Upper lobe of left lung (tissue), 6 donors: ENCODE measurements around the gene ECHS1. TPM values are rescaled to one million over a fixed set of nuclear protein-coding genes. Genes with fewer than 3 reads are reported as not detected.

Experiments
- ATAC-seq, 2 donors: fragments of 200-7000 bp; cut with Tn5 transposase; one replicate each; pipeline ENCODE4 v1.9.1; 2022; ENCODE audit warnings: mild to moderate bottlenecking in 2 of 2, moderate library complexity in 2 of 2; ENCODE audit not compliant: low FRiP score in 2 of 2
- DNase-seq, 2 donors: peaks; one replicate each; pipeline ENCODE4 v3.0.0-alpha.2; 2019 to 2020
- H3K27ac ChIP-seq, 4 donors: fragments of 200-600 bp; sonication (generic); one replicate each; pipeline ENCODE4 v1.5.1; 2016 to 2019
- H3K27me3 ChIP-seq, 4 donors: fragments of 200-600 bp; sonication (generic); one replicate each; pipeline ENCODE4 v1.5.1; 2017 to 2019
- H3K36me3 ChIP-seq, 4 donors: fragments of 200-600 bp; sonication (generic); one replicate each; pipeline ENCODE4 v1.5.1; 2016 to 2019
- H3K4me1 ChIP-seq, 4 donors: fragments of 200-600 bp; sonication (generic); one replicate each; pipeline ENCODE4 v1.5.1; 2018 to 2019
- H3K4me3 ChIP-seq, 4 donors: fragments of 200-600 bp; sonication (generic); one replicate each; pipeline ENCODE4 v1.5.1; 2017 to 2019; ENCODE audit warnings: mild to moderate bottlenecking in 2 of 4, moderate library complexity in 1 of 4
- H3K9me3 ChIP-seq, 4 donors: fragments of 200-600 bp; sonication (generic); one replicate each; pipeline ENCODE4 v1.5.1; 2018 to 2019
- EP300 ChIP-seq, 4 donors: sonication (generic); formaldehyde crosslinking; IDR thresholded peaks; one replicate each; pipeline ENCODE4 v1.5.1; 2017; ENCODE audit warnings: antibody characterized with exemption in 4 of 4, control low read depth in 2 of 4
- POLR2A ChIP-seq, 4 donors: fragments of 450-650 bp; IDR thresholded peaks; one replicate each; pipeline ENCODE4 v1.5.1; 2016 to 2017; ENCODE audit warnings: antibody characterized with exemption in 4 of 4, mild to moderate bottlenecking in 2 of 4
- POLR2AphosphoS5 ChIP-seq, 2 donors: sonication (generic); formaldehyde crosslinking; IDR thresholded peaks; one replicate each; pipeline ENCODE4 v1.5.1; 2017; ENCODE audit warnings: antibody characterized with exemption in 2 of 2
- WGBS, 2 donors: methylation state at CpG; one replicate each; pipeline ENCODE4 v1.1.5; 2017 to 2018; 5-methylcytosine and 5-hydroxymethylcytosine counted together
- total RNA-seq, 6 donors: library from RNA; depleted of rRNA in 4 of 6; stranded (reverse); fragments of >200 nt in 4 of 6; gene quantifications; one replicate each; pipeline versions ENCODE4 v1.1.0 to v1.2.1, GENCODE V29; 2016 to 2021
- TF ChIP-seq, protein P1 (sequence below), 6 experiments: fragments of 450-650 bp in 4 of 6; fragments of 200-600 bp in 2 of 6; sonication (generic) in 2 of 6; IDR thresholded peaks; one replicate each; pipeline ENCODE4 v1.5.1; 2016 to 2019; ENCODE audit warnings: antibody characterized with exemption in 6 of 6
- donor health status: DM: no; HTN: no; CAD: no; lungs with moderate emphysema.
- donor health status: DM: no; HTN: yes; CAD: no; lungs with severe emphysema.

The ECHS1 gene
- total RNA-seq, 6 donors from 2014 or later: 32.5 to 69.6 (median 53.2) TPM

GRCh38 chr10:133391761-133392518 lies 18.8 kb upstream of the ECHS1 start:
- no peak for DNase-seq
- ATAC-seq: no peak
- 68 to 86% methylated on average over 4 to 12 of the region's 12 CpGs for WGBS, 2 donors
- no peaks in the 10 kb centered on the region for H3K27me3 ChIP-seq
- no peak for TF ChIP-seq EP300 (IDR thresholded peaks at IDR 0.05)
- TF ChIP-seq POLR2AphosphoS5 (IDR thresholded peaks at IDR 0.05): no peak
- TF ChIP-seq POLR2A (IDR thresholded peaks at IDR 0.05): no peak
- TF ChIP-seq, protein P1, sequence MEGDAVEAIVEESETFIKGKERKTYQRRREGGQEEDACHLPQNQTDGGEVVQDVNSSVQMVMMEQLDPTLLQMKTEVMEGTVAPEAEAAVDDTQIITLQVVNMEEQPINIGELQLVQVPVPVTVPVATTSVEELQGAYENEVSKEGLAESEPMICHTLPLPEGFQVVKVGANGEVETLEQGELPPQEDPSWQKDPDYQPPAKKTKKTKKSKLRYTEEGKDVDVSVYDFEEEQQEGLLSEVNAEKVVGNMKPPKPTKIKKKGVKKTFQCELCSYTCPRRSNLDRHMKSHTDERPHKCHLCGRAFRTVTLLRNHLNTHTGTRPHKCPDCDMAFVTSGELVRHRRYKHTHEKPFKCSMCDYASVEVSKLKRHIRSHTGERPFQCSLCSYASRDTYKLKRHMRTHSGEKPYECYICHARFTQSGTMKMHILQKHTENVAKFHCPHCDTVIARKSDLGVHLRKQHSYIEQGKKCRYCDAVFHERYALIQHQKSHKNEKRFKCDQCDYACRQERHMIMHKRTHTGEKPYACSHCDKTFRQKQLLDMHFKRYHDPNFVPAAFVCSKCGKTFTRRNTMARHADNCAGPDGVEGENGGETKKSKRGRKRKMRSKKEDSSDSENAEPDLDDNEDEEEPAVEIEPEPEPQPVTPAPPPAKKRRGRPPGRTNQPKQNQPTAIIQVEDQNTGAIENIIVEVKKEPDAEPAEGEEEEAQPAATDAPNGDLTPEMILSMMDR (IDR thresholded peaks at IDR 0.05): no peak
- H3K4me1 ChIP-seq: peaks cover 10 to 24% (median 13%) of the 10 kb centered on the region in 4 donors
- no peak overlapping the region for H3K27ac ChIP-seq
- H3K4me3 ChIP-seq: no peak overlapping the region
- H3K36me3 ChIP-seq: peaks cover 0 to 17% (median 5%) of the 10 kb centered on the region in 4 donors
- H3K9me3 ChIP-seq: no peaks in the 10 kb centered on the region

- WGBS, 2 donors: 95 to 96% methylated on average over 12 of the region's 12 CpGs
- ATAC-seq (no peak), DNase-seq (no peak)
- peaks cover 10 to 24% (median 13%) of the 10 kb centered on the region in 4 donors for H3K4me1 ChIP-seq
- H3K27ac ChIP-seq: no peak overlapping the region
- H3K36me3 ChIP-seq: peaks cover 0 to 11% (median 4%) of the 10 kb centered on the region in 4 donors
- H3K4me3 ChIP-seq: no peak overlapping the region
- no peaks in the 10 kb centered on the region for H3K9me3 ChIP-seq
- no peaks in the 10 kb centered on the region for H3K27me3 ChIP-seq
- TF ChIP-seq EP300 (IDR thresholded peaks at IDR 0.05) (no peak), POLR2AphosphoS5 (IDR thresholded peaks at IDR 0.05) (no peak), POLR2A (IDR thresholded peaks at IDR 0.05) (no peak)
- TF ChIP-seq, protein P1 (IDR thresholded peaks at IDR 0.05): no peak
Observed at GRCh38 chr10:133391249-133391635, 18.1 kb upstream of the ECHS1 start.

GRCh38 chr10:133390597-133391248 lies 17.6 kb upstream of the ECHS1 start:
- TF ChIP-seq, protein P1 (IDR thresholded peaks at IDR 0.05): no peak
- TF ChIP-seq EP300 (IDR thresholded peaks at IDR 0.05) (no peak), POLR2A (IDR thresholded peaks at IDR 0.05) (no peak), POLR2AphosphoS5 (IDR thresholded peaks at IDR 0.05) (no peak)
- H3K4me3 ChIP-seq: no peak overlapping the region
- 87 to 90% methylated on average over 19 of the region's 19 CpGs for WGBS, 2 donors
- H3K36me3 ChIP-seq: peaks cover 0 to 7% (median 3%) of the 10 kb centered on the region in 4 donors
- no peaks in the 10 kb centered on the region for H3K9me3 ChIP-seq
- peaks cover 10 to 21% (median 13%) of the 10 kb centered on the region in 4 donors for H3K4me1 ChIP-seq
- H3K27ac ChIP-seq: peak overlapping the region in 2 of 4 donors; percentile 5 to 44
- DNase-seq (no peak), ATAC-seq (no peak)
- H3K27me3 ChIP-seq: no peaks in the 10 kb centered on the region

DNA sequence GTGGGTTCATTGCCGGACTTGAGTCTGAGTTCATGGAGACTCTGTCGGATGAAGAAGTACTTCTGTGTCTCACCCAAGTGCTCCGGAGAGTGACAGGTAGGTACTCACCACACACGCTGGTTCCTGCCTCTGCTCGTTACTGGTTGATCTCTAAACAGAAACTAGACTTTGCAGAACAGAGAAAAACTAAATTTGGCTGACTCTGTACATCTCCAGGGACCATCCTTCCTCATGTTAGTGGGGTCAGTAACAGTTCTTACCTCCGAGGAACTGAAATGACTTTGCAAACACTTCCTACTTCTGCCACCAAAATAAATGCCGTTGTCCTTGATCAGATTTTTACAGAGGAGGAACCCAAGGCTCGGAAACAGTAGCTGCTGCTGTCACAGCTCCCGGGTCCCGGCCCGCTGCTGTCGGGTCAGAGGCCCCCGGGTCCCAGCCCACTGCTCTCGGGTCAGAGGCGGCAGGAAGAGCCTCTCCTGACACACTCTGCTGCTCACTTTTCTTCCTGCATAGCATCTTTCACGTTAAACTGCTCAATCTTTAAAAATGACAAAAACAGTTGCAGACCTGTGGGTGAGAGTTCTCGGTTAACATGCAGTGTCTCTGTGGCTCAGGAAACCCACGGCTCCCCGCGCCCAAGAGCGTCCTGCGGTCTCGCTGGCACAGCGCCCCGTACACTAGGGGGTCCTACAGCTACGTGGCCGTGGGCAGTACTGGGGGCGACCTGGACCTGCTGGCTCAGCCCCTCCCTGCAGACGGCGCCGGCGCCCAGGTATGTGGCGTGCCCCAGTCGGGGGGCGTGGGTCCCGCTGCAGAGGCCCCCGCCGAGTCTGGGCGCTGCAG lies 16.0 kb upstream of the ECHS1 start:
- Histone ChIP-seq H3K4me3 (peak overlapping the region in 3 of 4 donors; percentile 12 to 26 (median 25)), H3K27ac (peak overlapping the region in 3 of 4 donors; percentile 35 to 67 (median 56)), H3K27me3 (no peaks in the 10 kb centered on the region), H3K36me3 (peaks cover 0 to 13% (median 4%) of the 10 kb centered on the region in 4 donors), H3K4me1 (peaks cover 0 to 7% (median 5%) of the 10 kb centered on the region in 4 donors), H3K9me3 (no peaks in the 10 kb centered on the region)
- TF ChIP-seq POLR2A (IDR thresholded peaks at IDR 0.05): peak in 1 of 4 donors; percentile 9
- no peak for TF ChIP-seq EP300 (IDR thresholded peaks at IDR 0.05)
- 80 to 94% methylated on average over 22 to 39 of the region's 39 CpGs for WGBS, 2 donors
- peak in 1 of 2 donors; percentile 87 for DNase-seq
- ATAC-seq: no peak
